ENCODE measurements around the gene ZFP92. TPM values are rescaled to one million over a fixed set of nuclear protein-coding genes. Genes with fewer than 3 reads are reported as not detected.

Gene ZFP92, protein sequence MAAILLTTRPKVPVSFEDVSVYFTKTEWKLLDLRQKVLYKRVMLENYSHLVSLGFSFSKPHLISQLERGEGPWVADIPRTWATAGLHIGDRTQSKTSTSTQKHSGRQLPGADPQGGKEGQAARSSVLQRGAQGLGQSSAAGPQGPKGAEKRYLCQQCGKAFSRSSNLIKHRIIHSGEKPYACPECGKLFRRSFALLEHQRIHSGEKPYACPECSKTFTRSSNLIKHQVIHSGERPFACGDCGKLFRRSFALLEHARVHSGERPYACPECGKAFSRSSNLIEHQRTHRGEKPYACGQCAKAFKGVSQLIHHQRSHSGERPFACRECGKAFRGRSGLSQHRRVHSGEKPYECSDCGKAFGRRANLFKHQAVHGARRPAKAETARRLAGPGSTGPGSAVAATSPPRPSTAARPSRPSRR
- total RNA-seq (0.69 TPM), polyA plus RNA-seq (0.41 TPM)

DNA sequence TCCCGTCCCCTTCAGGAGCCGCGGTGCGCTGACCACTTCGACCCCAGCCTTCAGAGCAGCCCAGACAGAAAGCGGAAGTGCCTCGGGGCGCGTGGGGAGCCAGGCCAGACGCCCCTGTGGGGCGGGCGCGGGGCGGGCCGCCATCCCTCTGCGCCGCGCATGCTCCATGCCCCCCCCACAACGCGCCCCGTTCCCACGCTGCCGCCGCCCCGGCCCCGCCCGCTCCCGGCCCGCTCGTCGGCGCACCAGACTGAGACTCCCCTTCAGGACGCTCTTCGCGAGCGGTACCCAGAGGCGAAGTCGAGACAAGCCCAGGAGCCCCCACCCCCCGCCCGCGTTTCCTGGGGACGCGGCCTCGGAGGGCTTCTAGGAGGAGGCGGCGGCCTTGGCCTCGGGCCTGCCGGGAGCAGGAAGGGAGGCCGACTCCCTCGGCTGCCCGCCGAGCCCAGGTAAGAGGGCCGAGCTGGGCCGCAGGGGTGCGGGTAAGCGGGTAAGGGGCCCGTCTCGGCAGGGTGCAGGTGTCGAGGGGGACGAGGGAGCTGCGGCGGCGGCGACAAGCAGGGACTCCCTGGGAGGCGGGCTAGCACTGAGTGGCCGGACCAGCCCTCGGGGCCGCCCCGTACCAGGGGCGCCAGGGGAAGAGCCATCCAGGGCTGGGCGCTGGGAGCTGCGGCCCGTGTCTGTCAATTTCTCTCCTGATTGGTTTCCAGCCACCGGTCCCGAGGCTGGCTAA is at the start of gene ZFP92:
ZFP92 (plus strand) TSS at position 218 of the 733 bp plus-strand sequence. CDS start 6,851 bp downstream, outside the sequence.
- 1% methylated on average over 70 of the region's 75 CpGs for WGBS
- no peaks in the 10 kb centered on the region for H3K36me3 ChIP-seq (ENCODE audit: insufficient read depth)
- H3K27ac ChIP-seq (ENCODE audit: low read depth), result no peak within 1 kb of the TSS
- peak within 1 kb of the TSS; percentile 44 for H3K4me3 ChIP-seq (ENCODE audit: low read depth, low read length)
- no peaks in the 10 kb centered on the region for H3K4me1 ChIP-seq (ENCODE audit: insufficient read depth)
- no peak for DNase-seq (ENCODE audit: extremely low spot score)

DNA sequence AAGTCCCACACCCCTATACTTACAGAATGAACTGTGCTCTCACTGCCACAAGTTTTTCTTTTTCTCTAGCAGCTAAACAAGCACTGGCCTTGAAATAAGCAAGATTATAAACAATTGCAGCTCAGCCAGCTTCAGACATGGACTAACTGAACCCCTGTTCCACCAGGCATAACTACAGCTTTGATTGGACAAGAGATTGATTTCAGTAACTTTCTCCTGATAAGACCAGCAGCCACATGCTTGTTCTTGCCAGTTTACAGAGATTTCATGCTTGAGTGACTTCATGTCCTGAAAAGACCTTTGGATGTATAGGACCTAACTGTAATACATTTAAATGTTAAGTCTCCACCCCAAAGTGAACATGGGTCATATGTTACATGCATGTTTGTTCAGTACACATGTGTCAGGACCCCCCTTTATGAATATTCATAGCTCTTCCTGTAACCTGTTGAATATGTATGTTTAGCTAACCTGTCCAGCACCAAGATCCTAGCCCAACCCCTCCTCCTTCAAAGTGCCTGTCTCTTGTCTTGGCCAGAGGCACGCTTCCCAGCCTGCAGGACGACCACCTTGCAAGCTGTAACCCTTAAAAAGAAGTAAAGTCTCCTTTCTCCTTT is 49.4 kb upstream of the ZFP92 start:
- no peaks in the 10 kb centered on the region for H3K4me1 ChIP-seq (ENCODE audit: insufficient read depth)
- H3K4me3 ChIP-seq (ENCODE audit: low read depth, low read length), result no peak overlapping the region
- no peak overlapping the region for H3K27ac ChIP-seq (ENCODE audit: low read depth)
- no peak for DNase-seq (ENCODE audit: extremely low spot score)
- no peaks in the 10 kb centered on the region for H3K36me3 ChIP-seq (ENCODE audit: insufficient read depth)
- WGBS, result 58% methylated on average over 2 of the region's 2 CpGs

DNA sequence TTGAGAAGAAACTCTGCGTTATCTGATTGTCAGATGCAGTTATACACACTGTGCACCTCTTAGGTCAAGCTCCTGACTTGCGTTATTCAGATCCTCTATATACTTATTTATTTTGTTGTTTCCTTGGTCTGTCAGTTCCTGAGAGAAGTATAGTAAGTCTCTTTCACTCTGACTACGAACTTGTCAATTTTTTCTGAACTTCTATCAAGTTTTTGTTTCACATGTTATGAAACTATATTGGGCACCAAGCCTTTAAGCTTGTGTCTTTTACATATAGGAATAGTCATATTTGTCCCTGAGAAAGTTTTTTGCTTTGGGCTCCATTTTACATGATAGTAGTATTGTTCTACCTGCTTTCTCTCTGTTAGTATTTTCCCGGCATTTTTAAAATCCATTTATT is 45.6 kb upstream of the ZFP92 start:
- 84% methylated on average over 4 of the region's 4 CpGs for WGBS
- no peak for DNase-seq (ENCODE audit: extremely low spot score)
- H3K27ac ChIP-seq (ENCODE audit: low read depth), result no peak overlapping the region
- H3K36me3 ChIP-seq (ENCODE audit: insufficient read depth), result no peaks in the 10 kb centered on the region
- H3K4me3 ChIP-seq (ENCODE audit: low read depth, low read length), result no peak overlapping the region
- no peaks in the 10 kb centered on the region for H3K4me1 ChIP-seq (ENCODE audit: insufficient read depth)

DNA sequence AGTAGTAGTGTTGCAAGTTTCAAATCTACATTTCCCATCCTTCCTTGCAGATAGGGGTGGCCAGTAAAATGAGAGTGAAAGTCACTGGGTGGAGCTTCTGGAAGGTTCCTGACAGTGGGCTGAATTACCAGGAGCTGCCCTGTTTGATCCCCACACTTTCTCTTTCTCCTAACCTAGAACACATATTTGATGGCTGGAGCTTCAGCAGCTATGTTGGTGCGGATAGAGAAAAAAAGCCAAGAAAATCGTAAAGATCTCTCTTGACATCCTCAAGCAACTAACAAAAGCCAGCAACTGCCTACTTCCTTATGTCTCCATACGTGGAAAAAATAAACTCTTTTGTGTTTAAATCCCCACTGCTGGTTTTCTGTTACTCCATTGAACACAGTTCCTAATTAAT is 45.2 kb upstream of the ZFP92 start:
- H3K4me1 ChIP-seq (ENCODE audit: insufficient read depth), result no peaks in the 10 kb centered on the region
- DNase-seq (ENCODE audit: extremely low spot score), result no peak
- 87% methylated on average over 3 of the region's 3 CpGs for WGBS
- no peak overlapping the region for H3K27ac ChIP-seq (ENCODE audit: low read depth)
- H3K36me3 ChIP-seq (ENCODE audit: insufficient read depth), result no peaks in the 10 kb centered on the region
- no peak overlapping the region for H3K4me3 ChIP-seq (ENCODE audit: low read depth, low read length)

DNA sequence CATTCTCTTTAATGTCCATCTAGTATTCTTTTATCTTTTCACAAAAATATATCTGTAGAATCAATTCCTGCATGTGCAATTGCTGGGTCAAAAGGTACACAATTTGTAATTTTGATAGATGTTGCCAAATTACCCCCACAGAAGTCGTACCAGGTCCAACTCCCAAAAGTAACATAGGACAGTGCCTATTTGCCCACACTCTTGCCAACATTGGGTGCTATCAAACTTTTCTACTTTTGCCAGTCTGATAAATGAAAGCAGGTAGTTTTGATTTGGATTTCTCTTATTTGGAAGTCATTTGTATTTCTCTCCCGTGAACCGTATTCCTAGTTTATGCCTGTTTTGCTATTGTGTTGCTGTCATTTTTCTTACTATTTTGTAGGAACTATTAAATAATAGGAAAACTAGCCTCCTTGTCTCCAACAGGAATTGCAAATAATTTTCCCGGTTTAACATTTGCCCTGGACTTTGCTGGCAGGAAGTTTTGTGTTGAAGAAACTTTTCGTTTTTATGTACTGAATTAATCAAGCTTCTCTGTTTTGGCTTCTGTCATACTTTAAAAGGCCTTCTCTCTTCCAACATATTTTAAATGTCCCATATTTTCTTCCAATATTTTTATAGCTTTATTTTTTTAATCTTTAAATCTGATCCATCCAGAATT is 44.3 kb upstream of the ZFP92 start:
- 68% methylated on average over 5 of the region's 5 CpGs for WGBS
- Histone ChIP-seq H3K27ac (ENCODE audit: low read depth) (no peak overlapping the region), H3K36me3 (ENCODE audit: insufficient read depth) (no peaks in the 10 kb centered on the region), H3K4me1 (ENCODE audit: insufficient read depth) (no peaks in the 10 kb centered on the region), H3K4me3 (ENCODE audit: low read depth, low read length) (no peak overlapping the region)
- no peak for DNase-seq (ENCODE audit: extremely low spot score)

DNA sequence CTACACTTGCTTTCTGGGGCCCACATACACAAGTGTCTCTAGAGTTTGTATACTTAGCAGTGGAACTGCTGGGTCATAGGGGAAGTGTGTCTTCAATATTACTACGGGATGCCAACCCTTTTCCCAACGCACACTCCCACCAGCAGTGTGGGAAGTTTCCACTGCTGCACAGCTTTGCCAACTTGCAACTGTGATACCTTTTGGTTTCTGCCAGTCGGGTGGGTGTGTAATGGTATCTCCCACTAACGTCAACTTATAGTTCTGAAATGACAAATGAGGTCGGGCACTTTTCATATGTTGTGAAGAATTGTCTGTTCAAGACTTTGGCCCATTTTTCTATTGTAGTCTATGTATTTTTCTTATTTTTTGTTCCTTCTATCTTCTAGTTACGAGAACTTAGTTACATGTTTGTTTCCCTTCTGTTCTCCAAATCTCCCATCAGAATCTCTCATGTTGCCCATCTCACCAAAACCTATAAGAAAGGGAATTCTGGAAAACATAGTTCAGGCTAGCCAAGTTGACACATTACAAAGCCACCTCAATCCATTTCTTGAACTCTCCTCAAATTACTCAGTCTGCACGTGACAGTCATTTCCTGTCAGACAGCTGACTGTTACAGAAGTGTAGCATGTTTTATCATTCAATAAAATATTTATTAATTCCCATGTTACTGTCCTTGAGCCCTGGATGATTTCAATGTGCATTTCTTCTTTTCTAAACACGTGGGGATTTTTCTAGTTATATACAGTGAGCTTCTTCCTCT is 40.8 kb upstream of the ZFP92 start:
- Histone ChIP-seq H3K27ac (ENCODE audit: low read depth) (no peak overlapping the region), H3K4me1 (ENCODE audit: insufficient read depth) (no peaks in the 10 kb centered on the region), H3K36me3 (ENCODE audit: insufficient read depth) (no peaks in the 10 kb centered on the region), H3K4me3 (ENCODE audit: low read depth, low read length) (no peak overlapping the region)
- DNase-seq (ENCODE audit: extremely low spot score), result no peak
- 65% methylated on average over 8 of the region's 8 CpGs for WGBS

DNA sequence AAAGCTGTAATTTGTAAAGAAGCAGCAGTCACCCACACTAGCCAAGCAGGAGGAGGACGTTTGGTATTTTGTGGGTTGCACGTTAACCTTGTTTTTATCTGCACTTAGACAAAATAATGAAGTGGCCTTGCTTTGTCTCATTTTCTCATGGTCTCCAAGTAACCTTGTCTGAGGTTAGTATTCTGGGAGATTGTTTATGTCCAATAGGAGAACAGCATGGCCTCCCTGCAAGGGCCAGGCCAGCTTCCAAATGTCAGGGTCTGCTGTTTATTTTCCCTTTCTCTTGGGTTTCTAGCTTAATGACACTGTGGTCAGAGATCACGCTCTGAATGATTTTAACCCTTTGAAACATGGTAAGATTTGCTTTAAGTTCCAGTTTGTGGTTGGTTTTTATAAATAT is 40.0 kb upstream of the ZFP92 start:
- H3K4me1 ChIP-seq (ENCODE audit: insufficient read depth), result no peaks in the 10 kb centered on the region
- 41% methylated on average over 3 of the region's 3 CpGs for WGBS
- DNase-seq (ENCODE audit: extremely low spot score), result no peak
- H3K36me3 ChIP-seq (ENCODE audit: insufficient read depth), result no peaks in the 10 kb centered on the region
- H3K27ac ChIP-seq (ENCODE audit: low read depth), result no peak overlapping the region
- no peak overlapping the region for H3K4me3 ChIP-seq (ENCODE audit: low read depth, low read length)

DNA sequence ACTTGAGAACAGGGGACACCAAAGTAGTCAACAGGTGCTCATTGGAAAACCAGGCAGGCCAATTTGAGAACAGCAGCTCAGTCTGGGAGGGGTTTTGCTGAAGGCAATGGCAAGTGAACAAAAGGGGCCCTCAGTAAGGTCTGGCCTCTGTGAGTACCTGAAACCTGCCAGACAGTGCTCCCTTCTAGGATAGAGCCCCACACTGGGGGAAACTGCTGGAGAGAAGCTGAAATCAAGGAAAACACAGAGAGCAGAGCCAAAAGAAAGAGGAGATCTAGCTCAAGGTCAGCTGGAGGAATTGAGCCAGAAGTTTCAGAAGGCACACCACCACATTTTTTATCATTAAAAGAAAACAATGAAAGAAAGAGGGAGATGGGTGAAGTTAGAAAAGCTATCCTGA is 38.3 kb upstream of the ZFP92 start:
- H3K36me3 ChIP-seq (ENCODE audit: insufficient read depth), result no peaks in the 10 kb centered on the region
- no peak for DNase-seq (ENCODE audit: extremely low spot score)
- no peaks in the 10 kb centered on the region for H3K4me1 ChIP-seq (ENCODE audit: insufficient read depth)
- no peak overlapping the region for H3K4me3 ChIP-seq (ENCODE audit: low read depth, low read length)
- H3K27ac ChIP-seq (ENCODE audit: low read depth), result no peak overlapping the region

DNA sequence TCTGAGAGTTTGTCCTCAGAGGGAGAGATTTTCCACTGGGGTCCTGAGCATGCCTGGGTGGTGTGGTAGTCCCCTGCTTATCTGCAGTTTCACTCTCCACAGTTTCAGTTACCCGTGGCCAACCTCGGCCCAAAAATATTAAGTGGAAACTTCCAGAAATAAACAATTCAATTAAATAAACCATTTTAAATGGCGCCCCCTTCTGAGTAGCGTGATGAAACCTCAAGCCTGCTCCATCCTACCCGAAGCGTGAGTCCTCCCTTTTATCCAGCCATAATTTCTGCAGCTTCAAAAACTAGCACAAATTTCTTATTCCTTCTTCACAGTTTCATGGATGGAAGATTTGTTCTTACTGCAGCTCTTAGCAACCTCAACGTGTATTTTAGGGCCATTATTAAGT is 36.8 kb upstream of the ZFP92 start:
- Histone ChIP-seq H3K4me3 (ENCODE audit: low read depth, low read length) (no peak overlapping the region), H3K36me3 (ENCODE audit: insufficient read depth) (no peaks in the 10 kb centered on the region), H3K4me1 (ENCODE audit: insufficient read depth) (no peaks in the 10 kb centered on the region), H3K27ac (ENCODE audit: low read depth) (no peak overlapping the region)
- WGBS, result 69% methylated on average over 7 of the region's 7 CpGs
- no peak for DNase-seq (ENCODE audit: extremely low spot score)

DNA sequence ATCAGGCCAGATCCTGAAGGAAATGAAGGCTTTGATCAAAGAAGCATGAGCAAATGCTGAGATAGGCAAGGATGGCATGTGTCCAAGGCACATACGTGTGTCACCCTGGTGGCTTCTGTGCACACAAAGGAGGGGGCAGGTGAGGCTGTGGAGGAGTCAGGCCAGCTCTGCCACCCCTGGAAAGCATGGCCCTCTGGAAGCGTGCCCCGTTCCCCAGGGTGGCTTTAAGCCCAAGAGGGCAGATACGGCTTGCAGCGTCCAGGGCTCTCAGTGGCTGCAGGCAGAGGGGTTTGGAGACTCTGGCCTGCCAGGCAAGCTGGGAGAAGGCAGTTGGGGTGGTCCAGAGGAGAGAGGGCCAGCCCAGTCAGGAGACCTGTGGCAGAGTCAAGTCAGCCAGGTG is 35.7 kb upstream of the ZFP92 start:
- WGBS, result 91% methylated on average over 5 of the region's 5 CpGs

DNA sequence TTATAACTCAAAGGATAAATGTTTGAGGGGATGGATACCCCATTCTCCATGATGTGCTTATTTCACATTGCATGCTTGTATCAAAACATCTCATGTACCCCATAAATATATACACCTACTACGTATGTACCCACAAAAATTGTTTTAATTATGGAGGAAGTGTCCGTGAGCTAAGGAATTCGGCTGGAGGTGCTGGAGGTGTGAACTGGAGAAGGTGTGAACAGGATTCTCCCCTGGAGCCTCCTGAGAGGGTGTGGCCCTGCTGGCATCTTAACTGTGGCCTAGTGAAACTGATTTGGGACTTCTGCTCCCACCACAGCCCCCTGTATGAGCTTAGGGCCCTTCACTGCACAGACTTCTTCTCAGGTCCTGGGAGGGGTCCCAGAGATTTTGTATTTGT is 33.5 kb upstream of the ZFP92 start:
- H3K27ac ChIP-seq (ENCODE audit: low read depth), result no peak overlapping the region

More for the DNA sequence above, 35.7 kb upstream of the ZFP92 start:
- Histone ChIP-seq H3K36me3 (ENCODE audit: insufficient read depth) (no peaks in the 10 kb centered on the region), H3K4me3 (ENCODE audit: low read depth, low read length) (no peak overlapping the region), H3K4me1 (ENCODE audit: insufficient read depth) (no peaks in the 10 kb centered on the region), H3K27ac (ENCODE audit: low read depth) (no peak overlapping the region)
- DNase-seq (ENCODE audit: extremely low spot score), result no peak

DNA sequence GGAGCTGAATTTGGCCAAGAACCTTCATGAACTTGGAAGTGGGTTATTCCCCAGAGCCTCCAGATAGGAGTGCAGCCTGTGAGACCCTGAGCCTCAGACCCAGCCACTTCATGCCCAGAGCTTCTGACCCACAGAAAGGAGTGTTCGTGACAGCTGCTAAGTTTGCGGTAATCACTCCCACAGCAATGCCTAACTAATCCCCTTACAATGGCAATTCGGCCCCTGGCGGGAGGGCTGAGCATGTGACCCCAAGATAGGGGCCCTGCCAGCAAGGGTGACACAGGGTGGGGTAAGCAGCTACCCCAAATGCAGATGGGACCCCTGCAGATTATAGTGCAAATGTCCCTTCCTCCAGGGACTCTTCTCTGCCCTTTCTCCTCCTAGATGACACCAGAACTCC is 32.7 kb upstream of the ZFP92 start:
- H3K4me1 ChIP-seq (ENCODE audit: insufficient read depth), result no peaks in the 10 kb centered on the region
- DNase-seq (ENCODE audit: extremely low spot score), result no peak
- H3K36me3 ChIP-seq (ENCODE audit: insufficient read depth), result no peaks in the 10 kb centered on the region
- no peak overlapping the region for H3K27ac ChIP-seq (ENCODE audit: low read depth)
- H3K4me3 ChIP-seq (ENCODE audit: low read depth, low read length), result no peak overlapping the region
- over 99% methylated on average over 4 of the region's 4 CpGs for WGBS

More for the DNA sequence above, 33.5 kb upstream of the ZFP92 start:
- 94% methylated on average over 3 of the region's 3 CpGs for WGBS
- no peaks in the 10 kb centered on the region for H3K36me3 ChIP-seq (ENCODE audit: insufficient read depth)
- no peak overlapping the region for H3K4me3 ChIP-seq (ENCODE audit: low read depth, low read length)
- no peak for DNase-seq (ENCODE audit: extremely low spot score)
- no peaks in the 10 kb centered on the region for H3K4me1 ChIP-seq (ENCODE audit: insufficient read depth)

DNA sequence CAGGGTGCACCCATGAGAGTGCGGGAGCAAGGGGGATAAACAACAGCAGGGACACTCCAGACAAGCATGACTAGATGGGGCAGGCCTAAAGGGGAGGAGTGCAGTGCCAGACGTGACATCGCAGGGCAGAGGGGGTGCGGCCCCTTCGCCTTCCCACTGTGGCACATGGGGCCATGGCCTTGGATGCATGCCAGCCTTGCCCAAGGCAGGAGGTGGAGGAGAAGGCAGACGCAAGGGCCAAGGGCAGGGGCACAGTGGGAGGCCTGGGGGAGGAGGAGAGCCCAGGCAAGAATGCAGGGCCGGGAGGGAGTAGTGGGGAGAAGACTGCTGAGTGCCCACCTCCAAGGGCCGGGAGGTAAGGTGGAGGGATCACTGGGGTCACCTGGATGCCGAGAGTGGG is 31.8 kb upstream of the ZFP92 start:
- Histone ChIP-seq H3K27ac (ENCODE audit: low read depth) (no peak overlapping the region), H3K36me3 (ENCODE audit: insufficient read depth) (no peaks in the 10 kb centered on the region), H3K4me1 (ENCODE audit: insufficient read depth) (no peaks in the 10 kb centered on the region), H3K4me3 (ENCODE audit: low read depth, low read length) (no peak overlapping the region)
- DNase-seq (ENCODE audit: extremely low spot score), result no peak
- 81% methylated on average over 9 of the region's 9 CpGs for WGBS
